HCT116 (cell line): Measurements from ENCODE around the gene MFGE8. TPM values are rescaled to one million over a fixed set of nuclear protein-coding genes. Genes with fewer than 3 reads are reported as not detected.

Experiments used
- ATAC-seq: fragments of 200-7000 bp; cut with Tn5 transposase; 2 replicates; pipeline ENCODE4 v1.9.1; 2020; ENCODE audit warnings: mild to moderate bottlenecking, moderate library complexity
- BruUV-seq: library from RNA; stranded (reverse); fragments of 400-500 nt; replicated peaks from 2 replicates; lab custom pipeline; 2021; lab: Mats Ljungman, UMichigan
- CTCF ChIA-PET: fragments of 300-600 bp; sonication (Branson Sonifier 250); formaldehyde crosslinking; loops from one replicate; lab custom pipeline; 2021; ENCODE audit warnings: antibody characterized with exemption; lab: Charles Lee
- POLR2A ChIA-PET: fragments of 300-600, 350-600 bp; sonication (Branson Sonifier 250); formaldehyde crosslinking; loops from one replicate; lab custom pipeline; 2021; ENCODE audit warnings: antibody characterized with exemption; lab: Charles Lee
- RAD21 ChIA-PET, 2 experiments: fragments of 300-600 bp; sonication (Branson Sonifier 250); formaldehyde crosslinking; loops; one replicate each; lab custom pipeline; 2023; ENCODE audit warnings: low total read pairs in 2 of 2; ENCODE audit not compliant: uncharacterized antibody in 2 of 2, unreplicated experiment in 2 of 2, low non-redundant PET in 1 of 2; lab: Charles Lee
- DNase-seq: peaks from one replicate; pipeline ENCODE4 v3.0.0-alpha.2; 2010; ENCODE audit warnings: low read depth, low spot score
- H2AFZ ChIP-seq: fragments of 200-600 bp; shearing (Covaris generic), sonication (generic); 2 replicates; pipeline ENCODE4 v1.6.1; 2017; ENCODE audit warnings: low read depth, mixed run types, mixed read lengths, antibody characterized with exemption, low read length; ENCODE audit not compliant: poor library complexity, severe bottlenecking
- H3K27ac ChIP-seq: 2 replicates; pipeline ENCODE4 v1.5.1; 2012; ENCODE audit warnings: low read depth, low read length
- H3K27me3 ChIP-seq: fragments of 200-600 bp; sonication (generic); 2 replicates; pipeline ENCODE4 v1.6.1; 2016; ENCODE audit warnings: mixed run types, low read length, mixed read lengths; ENCODE audit not compliant: insufficient read depth
- H3K36me3 ChIP-seq, 2 experiments: fragments of 200-500 bp in 1 of 2; fragments of 200-600 bp in 1 of 2; sonication (Bioruptor generic) in 1 of 2; sonication (generic) in 1 of 2; 2 replicates each; pipeline versions ENCODE4 v1.5.1 to v1.6.1; 2014 to 2016; ENCODE audit warnings: low read length in 2 of 2, inconsistent platforms in 1 of 2, mixed read lengths in 1 of 2, mixed run types in 1 of 2; ENCODE audit not compliant: insufficient read depth in 2 of 2, control insufficient read depth in 1 of 2
- H3K4me1 ChIP-seq, 2 experiments: fragments of 200-600 bp in 1 of 2; sonication (generic) in 1 of 2; 2 replicates each; pipeline versions ENCODE4 v1.5.1 to v1.6.1; 2012 to 2017; ENCODE audit warnings: low read length in 2 of 2, inconsistent platforms in 1 of 2, mild to moderate bottlenecking in 1 of 2, mixed read lengths in 1 of 2, mixed run types in 1 of 2, moderate library complexity in 1 of 2; ENCODE audit not compliant: insufficient read depth in 2 of 2, control insufficient read depth in 1 of 2
- H3K4me2 ChIP-seq: fragments of 200-600 bp; sonication (generic); 2 replicates; pipeline ENCODE4 v1.6.1; 2017; ENCODE audit warnings: mixed run types, low read length, mixed read lengths
- H3K4me3 ChIP-seq, 2 experiments: fragments of 200-600 bp in 1 of 2; sonication (generic) in 1 of 2; replicated peaks in 1 of 2; 2 replicates each; pipeline ENCODE4 v1.5.1; 2011 to 2016; ENCODE audit warnings: low read length in 2 of 2, control low read depth in 1 of 2, low read depth in 1 of 2, mild to moderate bottlenecking in 1 of 2, mixed read lengths in 1 of 2, mixed run types in 1 of 2
- H3K79me2 ChIP-seq: fragments of 200-600 bp; sonication (generic); 2 replicates; pipeline ENCODE4 v1.6.1; 2017; ENCODE audit warnings: mild to moderate bottlenecking, mixed run types, low read length, moderate library complexity, mixed read lengths; ENCODE audit not compliant: insufficient read depth
- H3K9ac ChIP-seq: fragments of 200-600 bp; sonication (generic); 2 replicates; pipeline ENCODE4 v1.6.1; 2016; ENCODE audit warnings: low read length, mixed read lengths
- H3K9me2 ChIP-seq: fragments of 200-600 bp; sonication (generic), shearing (Covaris generic); 2 replicates; pipeline ENCODE4 v1.6.1; 2017; ENCODE audit warnings: mixed run types, mild to moderate bottlenecking, moderate library complexity; ENCODE audit not compliant: insufficient read depth
- H3K9me3 ChIP-seq, 2 experiments: fragments of 200-500 bp in 1 of 2; fragments of 200-600 bp in 1 of 2; sonication (Bioruptor generic) in 1 of 2; sonication (generic) in 1 of 2; 2 replicates each; pipeline ENCODE4 v1.6.1; 2014 to 2017; ENCODE audit warnings: low read length in 2 of 2, mixed read lengths in 2 of 2, inconsistent platforms in 1 of 2, low read depth in 1 of 2, mild to moderate bottlenecking in 1 of 2, mixed run types in 1 of 2, moderate library complexity in 1 of 2; ENCODE audit not compliant: control insufficient read depth in 1 of 2, insufficient read depth in 1 of 2
- H4K20me1 ChIP-seq: fragments of 200-600 bp; sonication (generic), shearing (Covaris generic); 2 replicates; pipeline ENCODE4 v1.6.1; 2017; ENCODE audit warnings: mixed run types, mild to moderate bottlenecking, moderate library complexity; ENCODE audit not compliant: insufficient read depth
- CBX3 ChIP-seq: IDR thresholded peaks from 2 replicates; pipeline ENCODE4 v1.6.1; 2012; ENCODE audit warnings: low read depth
- ELF1 ChIP-seq: IDR thresholded peaks from 2 replicates; pipeline ENCODE4 v1.6.1; 2012; ENCODE audit warnings: low read depth, borderline replicate concordance
- EZH2 ChIP-seq: fragments of 200-600 bp; sonication (generic); IDR thresholded peaks from 2 replicates; pipeline ENCODE4 v1.6.1; 2017; ENCODE audit warnings: antibody characterized with exemption, mixed run types
- EZH2phosphoT487 ChIP-seq: fragments of 200-600 bp; IDR thresholded peaks from 2 replicates; pipeline ENCODE4 v1.6.1; 2018; ENCODE audit warnings: antibody characterized with exemption, borderline replicate concordance
- FOSL1 ChIP-seq: IDR thresholded peaks from 2 replicates; pipeline ENCODE4 v1.6.1; 2012; ENCODE audit warnings: low read depth
- JUND ChIP-seq: IDR thresholded peaks from 2 replicates; pipeline ENCODE4 v1.6.1; 2012
- POLR2A ChIP-seq: IDR thresholded peaks from 2 replicates; pipeline ENCODE4 v1.7.0; 2011; ENCODE audit warnings: borderline replicate concordance; ENCODE audit not compliant: insufficient read depth, insufficient read length; ENCODE audit errors: extremely low read depth
- POLR2AphosphoS5 ChIP-seq: IDR thresholded peaks from 2 replicates; pipeline ENCODE4 v1.6.1; 2011; ENCODE audit warnings: mild to moderate bottlenecking, low read depth, low read length, moderate library complexity
- REST ChIP-seq: IDR thresholded peaks from 2 replicates; pipeline ENCODE4 v1.6.1; 2012; ENCODE audit warnings: low read depth
- SIN3A ChIP-seq: IDR thresholded peaks from 2 replicates; pipeline ENCODE4 v1.6.1; 2012; ENCODE audit warnings: low read depth
- SRF ChIP-seq: IDR thresholded peaks from 2 replicates; pipeline ENCODE4 v1.6.1; 2012; ENCODE audit warnings: low read depth
- TCF7L2 ChIP-seq: IDR thresholded peaks from 2 replicates; pipeline ENCODE4 v1.7.0; 2011; ENCODE audit warnings: borderline replicate concordance, inconsistent platforms; ENCODE audit not compliant: insufficient read depth, insufficient read length; ENCODE audit errors: extremely low read depth
- YY1 ChIP-seq: IDR thresholded peaks from 2 replicates; pipeline ENCODE4 v1.6.1; 2011; ENCODE audit warnings: low read length, low read depth, moderate library complexity, mild to moderate bottlenecking; ENCODE audit not compliant: insufficient replicate concordance; ENCODE audit errors: extremely low read depth
- ZNF274 ChIP-seq: fragments of 200-500 bp; sonication (Bioruptor generic); IDR thresholded peaks from 2 replicates; pipeline ENCODE4 v1.6.1; 2014; ENCODE audit warnings: mild to moderate bottlenecking, low read depth, low read length, inconsistent platforms
- intact Hi-C: fragments of 100-400 bp; cut with micrococcal nuclease; formaldehyde crosslinking; loops from 2 replicates; pipeline ENCODE4 v1.10.0; 2022
- total RNA-seq: library from RNA; stranded (reverse); gene quantifications from one replicate; pipeline ENCODE4 v1.2.1, GENCODE V29; 2021; ENCODE audit not compliant: unreplicated experiment
- TF ChIP-seq, protein P1 (sequence below): IDR thresholded peaks from 2 replicates; pipeline ENCODE4 v1.6.1; 2011; ENCODE audit warnings: mild to moderate bottlenecking, low read length, moderate library complexity; ENCODE audit not compliant: insufficient replicate concordance; ENCODE audit errors: extremely low read depth

The MFGE8 gene
- total RNA-seq, 1 experiment from 2014 or later: 70.7 TPM

DNA sequence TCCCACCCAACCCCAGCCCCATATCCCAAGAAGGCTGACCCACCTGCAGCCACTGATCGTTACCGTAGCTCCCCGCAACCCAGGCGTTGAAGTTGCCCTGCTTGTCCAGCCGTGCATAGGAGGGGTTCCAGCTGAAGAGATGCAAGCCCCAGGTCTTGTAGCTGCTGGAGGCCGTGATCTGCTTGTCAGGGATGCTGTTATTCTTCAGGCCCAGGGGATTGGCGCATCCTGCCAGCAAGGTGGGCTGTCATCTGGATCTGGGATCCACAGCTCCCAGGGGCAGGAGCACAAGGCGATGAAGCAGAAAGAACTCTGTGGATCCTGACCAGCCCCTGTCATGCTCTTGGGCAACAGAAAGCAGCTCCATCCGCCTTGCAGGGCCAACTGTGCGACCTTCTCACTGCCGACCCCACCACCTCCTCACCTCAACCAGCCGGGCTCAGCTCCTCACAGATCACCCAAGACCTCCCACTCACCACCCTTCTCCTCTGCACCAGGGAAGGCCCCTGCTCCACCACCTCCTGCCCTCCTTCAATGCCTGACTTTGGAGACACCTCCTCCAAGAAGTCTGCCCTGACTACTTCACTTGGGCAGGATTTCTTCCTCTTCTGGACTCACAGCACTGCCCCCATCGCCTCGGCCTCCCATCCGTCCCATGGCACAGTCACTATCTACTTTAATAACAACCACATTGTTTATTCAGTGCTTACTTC is 11.5 kb downstream of the MFGE8 start:
- H3K4me3 ChIP-seq: no peak overlapping the region
- H3K36me3 ChIP-seq: 0 out of 4 replicates have a peak, but pooled peaks cover 0 to 2% of the 10 kb centered on the region in 2 experiments
- peaks cover 18 to 42% of the 10 kb centered on the region in 2 experiments for H3K4me1 ChIP-seq
- ChIA-PET CTCF (no interaction called here), RAD21 (interaction anchor here in 1 of 2 experiments (0.6 kb wide), 1 partner anchor 243 kb away, joined by 4 read pairs; no protein-coding TSS in a partner anchor), POLR2A (interaction anchor here (1.0 kb wide), 1 partner anchor 10 kb away, joined by 3 read pairs; no protein-coding TSS in a partner anchor)
- H3K79me2 ChIP-seq: no peaks in the 10 kb centered on the region
- DNase-seq (no peak), ATAC-seq (no peak)
- H3K27me3 ChIP-seq: no peaks in the 10 kb centered on the region
- no TSS peak for BruUV-seq
- H3K9me3 ChIP-seq: no peaks in the 10 kb centered on the region
- TF ChIP-seq SIN3A: no peak
- TF ChIP-seq FOSL1: no peak
- TF ChIP-seq POLR2AphosphoS5: no peak
- TF ChIP-seq TCF7L2: no peak
- TF ChIP-seq ELF1: no peak
- TF ChIP-seq EZH2phosphoT487: no peak
- no peak for TF ChIP-seq CBX3
- no peak for TF ChIP-seq POLR2A
- TF ChIP-seq ZNF274: no peak
- TF ChIP-seq JUND: no peak
- TF ChIP-seq REST: no peak
- TF ChIP-seq YY1: no peak
- TF ChIP-seq, protein P1, sequence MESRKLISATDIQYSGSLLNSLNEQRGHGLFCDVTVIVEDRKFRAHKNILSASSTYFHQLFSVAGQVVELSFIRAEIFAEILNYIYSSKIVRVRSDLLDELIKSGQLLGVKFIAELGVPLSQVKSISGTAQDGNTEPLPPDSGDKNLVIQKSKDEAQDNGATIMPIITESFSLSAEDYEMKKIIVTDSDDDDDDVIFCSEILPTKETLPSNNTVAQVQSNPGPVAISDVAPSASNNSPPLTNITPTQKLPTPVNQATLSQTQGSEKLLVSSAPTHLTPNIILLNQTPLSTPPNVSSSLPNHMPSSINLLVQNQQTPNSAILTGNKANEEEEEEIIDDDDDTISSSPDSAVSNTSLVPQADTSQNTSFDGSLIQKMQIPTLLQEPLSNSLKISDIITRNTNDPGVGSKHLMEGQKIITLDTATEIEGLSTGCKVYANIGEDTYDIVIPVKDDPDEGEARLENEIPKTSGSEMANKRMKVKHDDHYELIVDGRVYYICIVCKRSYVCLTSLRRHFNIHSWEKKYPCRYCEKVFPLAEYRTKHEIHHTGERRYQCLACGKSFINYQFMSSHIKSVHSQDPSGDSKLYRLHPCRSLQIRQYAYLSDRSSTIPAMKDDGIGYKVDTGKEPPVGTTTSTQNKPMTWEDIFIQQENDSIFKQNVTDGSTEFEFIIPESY: no peak
- TF ChIP-seq SRF: no peak
- no peak for TF ChIP-seq EZH2
- no peaks in the 10 kb centered on the region for H3K9me2 ChIP-seq
- intact Hi-C loops: no loop called here
- no peak overlapping the region for H3K9ac ChIP-seq
- no peak overlapping the region; the same call in 1 of the 2 replicates for H3K4me2 ChIP-seq
- H4K20me1 ChIP-seq: no peaks in the 10 kb centered on the region
- no peak overlapping the region for H2AFZ ChIP-seq
- H3K27ac ChIP-seq: no peak overlapping the region
